Common myeloid progenitor, CD34-positive (primary cell): ENCODE measurements around the gene PGLYRP3.
A peak's percentile ranks its signal among the peaks of the same experiment; 100 is the strongest.

ENCODE experiments used
- CTCF ChIA-PET: fragments of 350-600 bp; sonication (Branson Sonifier 250); formaldehyde crosslinking; loops from one replicate; lab custom pipeline; 2021; ENCODE audit warnings: antibody characterized with exemption; lab: Charles Lee
- POLR2A ChIA-PET: fragments of 350-600 bp; sonication (Branson Sonifier 250); formaldehyde crosslinking; loops from one replicate; lab custom pipeline; 2021; ENCODE audit warnings: antibody characterized with exemption; lab: Charles Lee
- DNase-seq, 3 donors: peaks; one replicate each; pipeline versions ENCODE4 v3.0.0 to v3.0.0-alpha.2; 2013
- H3K27ac ChIP-seq, 2 experiments: 1 replicate in 1 of 2; 2 replicates in 1 of 2; pipeline ENCODE4 v1.7.0; 2013; ENCODE audit warnings: inconsistent platforms in 2 of 2, low read length in 2 of 2, mild to moderate bottlenecking in 2 of 2, low read depth in 1 of 2, moderate library complexity in 1 of 2; ENCODE audit not compliant: severe bottlenecking in 2 of 2, insufficient read depth in 1 of 2, poor library complexity in 1 of 2
- H3K27me3 ChIP-seq, 5 experiments: replicated peaks in 2 of 5; 1 replicate in 3 of 5; 2 replicates in 2 of 5; pipeline versions ENCODE4 v1.6.1 to v1.7.0; 2013; ENCODE audit warnings: low read length in 4 of 5, mild to moderate bottlenecking in 2 of 5, moderate library complexity in 2 of 5, inconsistent platforms in 1 of 5; ENCODE audit not compliant: insufficient read depth in 5 of 5, control insufficient read depth in 4 of 5
- H3K36me3 ChIP-seq, 4 experiments: 1 replicate in 2 of 4; 2 replicates in 2 of 4; pipeline versions ENCODE4 v1.6.1 to v1.7.0; 2013; ENCODE audit warnings: low read length in 3 of 4, control low read depth in 1 of 4, mild to moderate bottlenecking in 1 of 4; ENCODE audit not compliant: control insufficient read depth in 4 of 4, insufficient read depth in 4 of 4
- H3K4me1 ChIP-seq, 4 experiments: 1 replicate in 3 of 4; 2 replicates in 1 of 4; pipeline versions ENCODE4 v1.6.1 to v1.7.1; 2013; ENCODE audit warnings: low read length in 3 of 4, mild to moderate bottlenecking in 3 of 4, control low read depth in 1 of 4, inconsistent platforms in 1 of 4, moderate library complexity in 1 of 4; ENCODE audit not compliant: control insufficient read depth in 4 of 4, insufficient read depth in 4 of 4; ENCODE audit errors: control extremely low read depth in 1 of 4
- H3K4me3 ChIP-seq, 7 experiments: 1 replicate in 4 of 7; 2 replicates in 3 of 7; pipeline versions ENCODE4 v1.5.1 to v1.7.0; 2013; ENCODE audit warnings: mild to moderate bottlenecking in 7 of 7, low read length in 6 of 7, moderate library complexity in 6 of 7, inconsistent platforms in 2 of 7, low read depth in 2 of 7, control low read depth in 1 of 7; ENCODE audit not compliant: insufficient read depth in 4 of 7, control insufficient read depth in 1 of 7; ENCODE audit errors: extremely low read depth in 1 of 7
- H3K9me3 ChIP-seq, 5 experiments: 1 replicate in 4 of 5; 2 replicates in 1 of 5; pipeline versions ENCODE4 v1.6.1 to v1.7.1; 2013; ENCODE audit warnings: low read length in 4 of 5, mild to moderate bottlenecking in 2 of 5, inconsistent platforms in 1 of 5, low read depth in 1 of 5, moderate library complexity in 1 of 5; ENCODE audit not compliant: control insufficient read depth in 4 of 5, insufficient read depth in 2 of 5; ENCODE audit errors: control extremely low read depth in 1 of 5
- WGBS: methylation state at CpG from one replicate; pipeline ENCODE4 v1.1.5; 2013; ENCODE audit not compliant: insufficient coverage; 5-methylcytosine and 5-hydroxymethylcytosine counted together

PGLYRP3 gene

DNA sequence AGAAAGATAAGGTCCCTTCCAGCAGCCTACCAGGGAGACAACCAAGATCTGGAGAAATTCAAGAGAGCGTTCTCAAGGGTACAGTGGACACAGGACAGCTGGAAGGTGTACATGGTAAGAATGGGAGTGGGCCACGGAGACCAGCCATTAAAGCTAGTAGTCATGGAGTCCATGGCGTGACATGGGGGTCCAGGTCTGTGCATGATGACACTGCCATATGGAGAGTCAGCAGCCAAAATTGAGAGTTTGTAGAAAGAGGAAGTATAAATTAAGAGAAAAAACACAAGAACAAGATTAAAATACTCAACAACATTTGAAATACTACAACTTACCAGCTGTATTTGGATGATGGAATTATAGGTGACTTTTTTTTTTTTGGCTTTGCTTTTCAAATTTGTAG, 61.2 kb downstream of the PGLYRP3 start:
- Histone ChIP-seq H3K27me3 (peaks cover 0 to 6% (median 0%) of the 10 kb centered on the region in 5 experiments), H3K9me3 (no peaks in the 10 kb centered on the region), H3K36me3 (no peaks in the 10 kb centered on the region), H3K27ac (no peak overlapping the region), H3K4me3 (no peak overlapping the region), H3K4me1 (no peaks in the 10 kb centered on the region)
- 90% methylated on average over 2 of the region's 3 CpGs for WGBS
- peak in 2 of 3 donors; percentile 26 to 43 for DNase-seq
- POLR2A ChIA-PET = no interaction called here
- CTCF ChIA-PET = interaction anchor here (1.1 to 1.4 kb wide), 2 partner anchors 11 to 12 kb away, joined by 3 read pairs; no protein-coding TSS in a partner anchor

- CTCF ChIA-PET = interaction anchor here (1.1 to 1.4 kb wide), 2 partner anchors 11 to 12 kb away, joined by 3 read pairs; no protein-coding TSS in a partner anchor
- Histone ChIP-seq H3K27me3 (peaks cover 0 to 6% (median 0%) of the 10 kb centered on the region in 5 experiments), H3K27ac (no peak overlapping the region), H3K4me1 (no peaks in the 10 kb centered on the region), H3K9me3 (no peaks in the 10 kb centered on the region), H3K4me3 (no peak overlapping the region), H3K36me3 (no peaks in the 10 kb centered on the region)
- POLR2A ChIA-PET = no interaction called here
- no peak for DNase-seq
- 60% methylated on average over 2 of the region's 2 CpGs for WGBS
Observed at GRCh38 chr1:153251087-153251486, 61.7 kb downstream of the PGLYRP3 start.

- CTCF ChIA-PET = no interaction called here
- no peaks in the 10 kb centered on the region for H3K9me3 ChIP-seq
Observed at GRCh38 chr1:153250166-153250565, 62.6 kb downstream of the PGLYRP3 start.

GRCh38 chr1:153248176-153248879, 64.4 kb downstream of the PGLYRP3 start:
- CTCF ChIA-PET = interaction anchor here (1.2 kb wide), 1 partner anchor 10 kb away, joined by 3 read pairs; no protein-coding TSS in a partner anchor
- Histone ChIP-seq H3K27me3 (peaks cover 0 to 6% (median 0%) of the 10 kb centered on the region in 5 experiments), H3K4me3 (no peak overlapping the region), H3K4me1 (no peaks in the 10 kb centered on the region), H3K27ac (no peak overlapping the region), H3K36me3 (no peaks in the 10 kb centered on the region), H3K9me3 (no peaks in the 10 kb centered on the region)
- POLR2A ChIA-PET = no interaction called here
- 88% methylated on average over 4 of the region's 5 CpGs for WGBS
- DNase-seq = no peak

More at GRCh38 chr1:153250166-153250565, 62.6 kb downstream of the PGLYRP3 start:
- Histone ChIP-seq H3K4me3 (no peak overlapping the region), H3K27ac (no peak overlapping the region), H3K27me3 (peaks cover 0 to 6% (median 0%) of the 10 kb centered on the region in 5 experiments), H3K4me1 (no peaks in the 10 kb centered on the region), H3K36me3 (no peaks in the 10 kb centered on the region)
- no peak for DNase-seq
- WGBS = no CpG with 5 or more reads among the region's 1 CpG
- POLR2A ChIA-PET = no interaction called here
